Measurements from ENCODE around the gene RGCC.

DNA sequence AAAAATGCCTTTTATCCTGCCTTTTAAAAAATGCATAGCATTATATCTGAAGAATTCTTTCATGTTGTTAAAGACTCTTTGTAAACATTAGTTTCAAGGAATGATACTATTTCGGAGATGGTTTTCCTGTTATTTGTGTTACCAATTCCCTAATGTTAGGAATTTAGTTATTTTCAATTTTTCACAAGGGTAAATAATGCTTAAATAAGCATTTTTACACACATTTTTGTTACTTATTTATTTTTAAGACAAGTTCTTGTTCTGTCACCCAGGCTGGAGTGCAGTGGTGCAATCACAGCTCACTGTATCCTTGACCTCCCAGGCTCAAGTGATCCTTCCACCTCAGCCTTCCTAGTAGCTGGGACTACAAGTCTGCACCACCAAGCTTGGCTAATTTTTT, 49.0 kb downstream of the RGCC start:
- TF ChIP-seq, protein P1, sequence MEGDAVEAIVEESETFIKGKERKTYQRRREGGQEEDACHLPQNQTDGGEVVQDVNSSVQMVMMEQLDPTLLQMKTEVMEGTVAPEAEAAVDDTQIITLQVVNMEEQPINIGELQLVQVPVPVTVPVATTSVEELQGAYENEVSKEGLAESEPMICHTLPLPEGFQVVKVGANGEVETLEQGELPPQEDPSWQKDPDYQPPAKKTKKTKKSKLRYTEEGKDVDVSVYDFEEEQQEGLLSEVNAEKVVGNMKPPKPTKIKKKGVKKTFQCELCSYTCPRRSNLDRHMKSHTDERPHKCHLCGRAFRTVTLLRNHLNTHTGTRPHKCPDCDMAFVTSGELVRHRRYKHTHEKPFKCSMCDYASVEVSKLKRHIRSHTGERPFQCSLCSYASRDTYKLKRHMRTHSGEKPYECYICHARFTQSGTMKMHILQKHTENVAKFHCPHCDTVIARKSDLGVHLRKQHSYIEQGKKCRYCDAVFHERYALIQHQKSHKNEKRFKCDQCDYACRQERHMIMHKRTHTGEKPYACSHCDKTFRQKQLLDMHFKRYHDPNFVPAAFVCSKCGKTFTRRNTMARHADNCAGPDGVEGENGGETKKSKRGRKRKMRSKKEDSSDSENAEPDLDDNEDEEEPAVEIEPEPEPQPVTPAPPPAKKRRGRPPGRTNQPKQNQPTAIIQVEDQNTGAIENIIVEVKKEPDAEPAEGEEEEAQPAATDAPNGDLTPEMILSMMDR (IDR thresholded peaks at IDR 0.05; ENCODE audit: extremely low read depth in 1 of 2, insufficient read depth in 1 of 2, low read depth in 1 of 2, low read length in 2 of 2), result no peak
- TF ChIP-seq JUN (IDR thresholded peaks at IDR 0.05; ENCODE audit: borderline replicate concordance, insufficient read depth, insufficient read length, low read depth) (no peak), MYC (IDR thresholded peaks at IDR 0.05; ENCODE audit: low read depth, low read length) (no peak)
